Lower leg skin (tissue), 3 donors: ENCODE data around the gene VPS26C.

ENCODE experiments used
- CTCF ChIP-seq, 3 donors: fragments of 450-650 bp; IDR thresholded peaks; one replicate each; pipeline ENCODE4 v1.5.1; 2016; ENCODE audit warnings: antibody characterized with exemption in 3 of 3, mild to moderate bottlenecking in 3 of 3, moderate library complexity in 2 of 3
- POLR2A ChIP-seq, 2 donors: fragments of 450-650 bp; IDR thresholded peaks; one replicate each; pipeline ENCODE4 v1.6.1; 2016 to 2017; ENCODE audit warnings: antibody characterized with exemption in 2 of 2, mild to moderate bottlenecking in 1 of 2, moderate library complexity in 1 of 2

- TF ChIP-seq CTCF (IDR thresholded peaks at IDR 0.05) (no peak), POLR2A (IDR thresholded peaks at IDR 0.05) (no peak)
Observed at GRCh38 chr21:37227071-37228002, 39.8 kb downstream of the VPS26C start.
